Kidney (tissue), 14 donors: ENCODE data around the gene PARN. TPM values are rescaled to one million over a fixed set of nuclear protein-coding genes. Genes with fewer than 3 reads are reported as not detected.
A peak's percentile ranks its signal among the peaks of the same experiment; 100 is the strongest.
"Not testable (repeated sequence)": the region's sequence is repeated elsewhere in the genome, so short reads cannot be mapped to it uniquely, and the experiment has no call there.

Experiments
- DNase-seq, 5 donors: peaks; one replicate each; pipeline ENCODE4 v3.0.0-alpha.2; 2013 to 2020
- FAIRE-seq: peaks from 2 replicates; lab custom pipeline; 2012; peaks lifted over from hg19 to GRCh38; lab: Jason Lieb, UNC
- H3K27ac ChIP-seq, 2 donors: one replicate each; pipeline ENCODE4 v1.7.0; 2013; ENCODE audit warnings: low read depth in 2 of 2, low read length in 2 of 2, inconsistent platforms in 1 of 2
- H3K27me3 ChIP-seq: one replicate; pipeline ENCODE4 v1.7.1; 2013; ENCODE audit warnings: low read length, inconsistent platforms; ENCODE audit not compliant: control insufficient read depth, insufficient read depth
- H3K36me3 ChIP-seq, 3 donors: one replicate each; pipeline versions ENCODE4 v1.7.0 to v1.7.1; 2013; ENCODE audit warnings: low read length in 3 of 3, control low read depth in 1 of 3, inconsistent platforms in 1 of 3; ENCODE audit not compliant: insufficient read depth in 3 of 3, control insufficient read depth in 2 of 3
- H3K4me1 ChIP-seq, 3 donors: one replicate each; pipeline versions ENCODE4 v1.7.0 to v1.7.1; 2013; ENCODE audit warnings: low read length in 3 of 3, inconsistent platforms in 1 of 3, low read depth in 1 of 3; ENCODE audit not compliant: control insufficient read depth in 2 of 3, insufficient read depth in 2 of 3
- H3K4me3 ChIP-seq, 3 donors: one replicate each; pipeline versions ENCODE4 v1.7.0 to v1.8.1; 2013; ENCODE audit warnings: low read length in 3 of 3, control low read depth in 1 of 3, inconsistent platforms in 1 of 3
- H3K9ac ChIP-seq, 3 donors: one replicate each; pipeline versions ENCODE4 v1.7.0 to v1.7.1; 2013; ENCODE audit warnings: low read length in 3 of 3, control low read depth in 1 of 3, inconsistent platforms in 1 of 3
- H3K9me3 ChIP-seq, 3 donors: one replicate each; pipeline versions ENCODE4 v1.7.0 to v1.7.1; 2013; ENCODE audit warnings: low read length in 3 of 3, control low read depth in 1 of 3, inconsistent platforms in 1 of 3; ENCODE audit not compliant: control insufficient read depth in 2 of 3, insufficient read depth in 1 of 3
- intact Hi-C: fragments of 100-400 bp; cut with DNase I; formaldehyde crosslinking; loops from one replicate; pipeline ENCODE4 v1.11.1; 2022
- polyA plus RNA-seq: library from polyadenylated mRNA; stranded (reverse); fragments of 350-450 nt; fragmentation: Illumina TruSeq; extraction: RNeasy Lipid Tissue Mini Kit (QIAGEN cat#74804); gene quantifications from one replicate; pipeline ENCODE4 v1.2.3, GENCODE V29; 2014; ENCODE audit warnings: low read depth, low replicate concordance; ENCODE audit not compliant: insufficient read depth
- total RNA-seq: library from RNA; stranded (reverse); fragmentation: NEBNext Ultra II Directional; extraction: Animal tissue kit (Norgen Biotek cat#: 25700); gene quantifications from one replicate; pipeline ENCODE4 v1.2.1, GENCODE V29; 2021
- TF ChIP-seq, protein P1 (sequence below): IDR thresholded peaks from 3 replicates; pipeline ENCODE4 v1.5.1; 2012; ENCODE audit warnings: mild to moderate bottlenecking, moderate library complexity, borderline replicate concordance; ENCODE audit not compliant: insufficient read depth; ENCODE audit errors: extremely low read depth
- donor health status: control.
- donor health status: control.
- donor health status: control.
- donor health status: control.
- donor health status: control.
- donor health status: DM: yes; HTN: yes; CAD: no.
- donor health status: Normal renal cell carcinoma (clear cell type).

PARN gene
- total and polyA plus RNA-seq, 2 donors from 2014 or later, result 17.3 to 32.5 TPM

DNA sequence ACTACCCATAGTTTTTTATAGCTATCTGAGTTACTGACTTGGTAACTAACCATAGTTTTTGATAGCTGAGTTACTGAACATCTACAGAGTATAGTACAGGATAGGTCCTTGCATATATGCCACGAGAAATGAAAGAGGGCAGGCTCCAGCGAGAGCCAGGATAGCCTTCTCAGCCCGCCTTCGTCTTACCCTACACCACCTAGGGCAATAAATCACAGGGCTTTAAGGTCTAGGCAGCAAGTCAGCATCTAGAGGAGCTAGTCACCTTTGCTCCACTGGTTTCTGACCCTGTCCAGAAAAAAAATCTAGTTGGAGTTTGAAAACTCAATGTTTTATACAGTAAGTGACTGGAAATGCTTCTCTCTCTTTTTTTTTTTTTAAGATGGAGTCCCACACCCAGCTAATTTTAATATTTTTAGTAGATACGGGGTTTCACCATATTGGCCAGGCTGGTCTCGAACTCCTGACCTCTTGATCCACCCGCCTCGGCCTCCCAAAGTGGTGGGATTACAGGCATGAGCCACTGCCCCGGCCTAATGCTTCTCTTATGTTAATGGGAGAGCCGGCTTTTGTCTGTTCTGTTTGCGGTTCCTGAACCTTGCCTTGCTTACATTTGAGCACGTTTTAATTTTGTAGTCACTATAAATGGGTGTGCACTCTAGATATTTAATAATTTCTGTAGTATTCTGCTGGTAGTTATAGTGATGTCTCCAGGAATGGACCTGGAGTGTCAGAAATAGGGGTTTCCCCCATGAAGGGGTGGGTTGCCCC lies 5.5 kb upstream of the PARN start:
- peaks cover 0 to 27% (median 15%) of the 10 kb centered on the region in 3 donors for H3K4me1 ChIP-seq
- DNase-seq, result no peak
- H3K9ac ChIP-seq, result no peak overlapping the region
- H3K9me3 ChIP-seq, result no peaks in the 10 kb centered on the region
- H3K27me3 ChIP-seq, result no peaks in the 10 kb centered on the region
- peak overlapping the region in 1 of 3 donors; percentile 32 for H3K4me3 ChIP-seq
- TF ChIP-seq, protein P1, sequence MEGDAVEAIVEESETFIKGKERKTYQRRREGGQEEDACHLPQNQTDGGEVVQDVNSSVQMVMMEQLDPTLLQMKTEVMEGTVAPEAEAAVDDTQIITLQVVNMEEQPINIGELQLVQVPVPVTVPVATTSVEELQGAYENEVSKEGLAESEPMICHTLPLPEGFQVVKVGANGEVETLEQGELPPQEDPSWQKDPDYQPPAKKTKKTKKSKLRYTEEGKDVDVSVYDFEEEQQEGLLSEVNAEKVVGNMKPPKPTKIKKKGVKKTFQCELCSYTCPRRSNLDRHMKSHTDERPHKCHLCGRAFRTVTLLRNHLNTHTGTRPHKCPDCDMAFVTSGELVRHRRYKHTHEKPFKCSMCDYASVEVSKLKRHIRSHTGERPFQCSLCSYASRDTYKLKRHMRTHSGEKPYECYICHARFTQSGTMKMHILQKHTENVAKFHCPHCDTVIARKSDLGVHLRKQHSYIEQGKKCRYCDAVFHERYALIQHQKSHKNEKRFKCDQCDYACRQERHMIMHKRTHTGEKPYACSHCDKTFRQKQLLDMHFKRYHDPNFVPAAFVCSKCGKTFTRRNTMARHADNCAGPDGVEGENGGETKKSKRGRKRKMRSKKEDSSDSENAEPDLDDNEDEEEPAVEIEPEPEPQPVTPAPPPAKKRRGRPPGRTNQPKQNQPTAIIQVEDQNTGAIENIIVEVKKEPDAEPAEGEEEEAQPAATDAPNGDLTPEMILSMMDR, result no peak
- H3K27ac ChIP-seq, result peak overlapping the region in 1 of 2 donors; percentile 34
- peaks cover 0 to 2% (median 2%) of the 10 kb centered on the region in 3 donors for H3K36me3 ChIP-seq
- intact Hi-C loops, result no loop called here
- no peak for FAIRE-seq

DNA sequence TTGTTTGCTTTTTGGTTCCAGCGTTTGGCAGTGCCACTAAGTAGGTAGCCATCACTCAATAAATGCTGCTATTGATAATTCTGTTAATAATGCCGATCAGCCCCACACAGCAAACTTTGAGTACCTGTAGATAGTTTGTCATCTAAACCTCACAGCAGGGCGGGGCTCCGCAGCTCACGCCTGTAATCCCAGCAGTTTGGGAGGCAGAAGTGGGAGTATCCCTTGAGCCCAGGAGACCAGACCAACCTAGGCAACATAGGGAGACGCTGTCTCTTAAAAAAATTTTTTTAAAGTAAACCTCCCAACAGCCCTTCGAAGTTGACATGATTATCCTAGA lies 4.3 kb upstream of the PARN start:
- TF ChIP-seq, protein P1, result no peak
- peak in 1 of 5 donors; percentile 46 for DNase-seq
- H3K36me3 ChIP-seq, result no peaks in the 10 kb centered on the region
- H3K27ac ChIP-seq, result no peak overlapping the region
- FAIRE-seq, result no peak
- H3K9me3 ChIP-seq, result no peaks in the 10 kb centered on the region
- H3K9ac ChIP-seq, result no peak overlapping the region
- peaks cover 0 to 27% (median 17%) of the 10 kb centered on the region in 3 donors for H3K4me1 ChIP-seq
- peak overlapping the region in 2 of 3 donors; percentile 87 to 88 for H3K4me3 ChIP-seq
- intact Hi-C loops, result no loop called here
- H3K27me3 ChIP-seq, result no peaks in the 10 kb centered on the region

- Histone ChIP-seq H3K9me3 (no peaks in the 10 kb centered on the region), H3K4me3 (peak within 1 kb of the TSS; percentile 87 to 89 (median 88)), H3K4me1 (peaks cover 2 to 27% (median 24%) of the 10 kb centered on the region in 3 donors), H3K27me3 (no peaks in the 10 kb centered on the region), H3K9ac (peak within 1 kb of the TSS; percentile 79 to 95 (median 85)), H3K36me3 (no peaks in the 10 kb centered on the region), H3K27ac (peak within 1 kb of the TSS; percentile 78 to 98)
- FAIRE-seq (peak; percentile 17), DNase-seq (peak; percentile 98 to 100 (median 99))
- TF ChIP-seq, protein P1, result no peak
- intact Hi-C loops, result no loop called here
These were observed 2.9 kb upstream of the PARN start, which contains the start of gene BFAR for GRCh38 chr16:14632693-14633569. Gene BFAR (plus strand): TSS chr16:14632951. CDS start chr16:14644347, 11,396 bp downstream.

DNA sequence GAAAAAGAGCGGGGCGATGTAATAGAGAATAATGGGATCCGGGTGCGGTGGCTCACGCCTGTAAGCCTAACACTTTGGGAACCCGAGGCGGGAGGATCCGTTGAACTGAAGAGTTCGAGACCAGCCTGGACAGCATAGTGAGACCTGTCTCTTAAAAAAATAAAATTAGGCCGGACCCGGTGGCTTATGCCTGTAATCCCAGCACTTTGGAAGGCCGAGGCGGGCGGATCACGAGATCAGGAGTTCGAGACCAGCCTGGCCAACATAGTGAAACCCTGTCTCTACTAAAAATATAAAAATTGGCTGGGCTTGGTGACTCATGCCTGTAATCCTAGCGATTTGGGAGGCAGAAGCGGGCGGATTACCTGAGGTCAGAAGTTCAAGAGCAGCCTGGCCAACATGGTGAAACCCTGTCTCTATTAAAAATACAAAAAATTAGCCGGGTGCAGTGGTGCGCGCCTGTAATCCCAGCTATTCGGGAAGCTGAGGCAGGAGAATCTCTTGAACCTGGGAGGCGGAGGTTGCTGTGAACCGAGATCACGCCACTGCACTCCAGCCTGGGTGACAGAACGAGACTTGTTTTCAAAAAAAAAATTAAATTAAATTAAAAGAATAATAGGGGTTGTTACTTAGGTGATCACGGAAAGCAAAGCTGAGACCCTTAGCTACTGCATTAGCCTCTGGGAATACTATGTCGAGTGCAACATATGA lies 715 bp upstream of the PARN start:
- not testable (repeated sequence) for FAIRE-seq, H3K36me3 ChIP-seq

More for the DNA sequence above, 715 bp upstream of the PARN start:
- H3K4me1 ChIP-seq, result peaks cover 2 to 24% (median 20%) of the 10 kb centered on the region in 3 donors
- intact Hi-C loops, H3K27me3 ChIP-seq, H3K9me3 ChIP-seq: not testable (repeated sequence)
- H3K9ac ChIP-seq, result peak overlapping the region; percentile 37 to 71 (median 44)
- peak overlapping the region; percentile 85 to 88 for H3K27ac ChIP-seq
- DNase-seq, result peak in 1 of 5 donors; percentile 73
- H3K4me3 ChIP-seq, result peak overlapping the region; percentile 82 to 91 (median 87)
